ENCODE results near the gene LAMC1. TPM values are rescaled to one million over a fixed set of nuclear protein-coding genes. Genes with fewer than 3 reads are reported as not detected.

Gene LAMC1
- total and polyA plus RNA-seq, 10 of the 15 experiments (the other 5 are each of a cell fraction or from before 2014, with no cell fraction given): 4.6 to 51.4 (median 25.6) TPM

DNA sequence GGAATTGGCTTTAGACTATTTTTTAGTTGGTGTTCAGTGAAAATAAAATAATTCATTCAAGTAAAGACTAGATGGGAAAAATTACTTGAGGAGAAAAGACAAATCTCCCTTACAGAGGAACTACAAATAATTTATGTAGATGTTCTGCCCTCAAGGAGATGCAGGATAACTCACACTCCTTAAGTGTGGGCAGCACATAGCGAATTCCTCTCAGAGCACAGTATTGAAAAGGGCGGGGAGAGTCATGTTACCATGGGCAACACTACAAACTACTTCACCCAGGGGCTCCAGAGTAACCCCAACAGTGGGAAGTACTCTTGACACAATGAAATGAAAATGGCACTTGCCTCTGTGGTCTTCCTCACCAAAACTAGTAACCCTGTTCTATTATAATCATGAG lies 142.2 kb downstream of the LAMC1 start:
- no peaks in the 10 kb centered on the region for H3K4me1 ChIP-seq (ENCODE audit: control insufficient read depth, insufficient read depth, low read length)
- CTCF ChIA-PET: no interaction called here
- H3K27ac ChIP-seq (ENCODE audit: control insufficient read depth, insufficient read depth): no peak overlapping the region
- no peak overlapping the region for H2AFZ ChIP-seq (ENCODE audit: control insufficient read depth, low read depth, low read length)
- H3K27me3 ChIP-seq (replicated peaks in 1 of 2; ENCODE audit: control insufficient read depth in 2 of 2, insufficient read depth in 2 of 2, low read length in 1 of 2): no peaks in the 10 kb centered on the region
- no TSS peak for BruUV-seq (replicated peaks)
- POLR2A ChIA-PET: no interaction called here
- no peaks in the 10 kb centered on the region for H3K79me2 ChIP-seq (ENCODE audit: control insufficient read depth, insufficient read depth, low read length)
- no peaks in the 10 kb centered on the region for H3K9me3 ChIP-seq (replicated peaks; ENCODE audit: control insufficient read depth, insufficient read depth, low read length)
- no peak for DNase-seq (ENCODE audit: low read depth, low spot score)
- no peaks in the 10 kb centered on the region for H3K36me3 ChIP-seq (ENCODE audit: control insufficient read depth in 2 of 2, insufficient read depth in 2 of 2, low read length in 1 of 2)
- no peak overlapping the region for H3K4me2 ChIP-seq (ENCODE audit: control insufficient read depth, insufficient read depth)
- intact Hi-C loops (cut with micrococcal nuclease; ENCODE audit: unreplicated experiment): no loop called here
- no peak overlapping the region for H3K9ac ChIP-seq (ENCODE audit: control insufficient read depth, insufficient read depth, low read length)
- WGBS (ENCODE audit: insufficient coverage, insufficient replicate concordance, low lambda C conversion rate, missing lambda C conversion rate): 82% methylated on average over 2 of the region's 2 CpGs
- ATAC-seq: no peak
- RAD21 ChIA-PET (ENCODE audit: unreplicated experiment): no interaction called here
- H4K20me1 ChIP-seq (ENCODE audit: control insufficient read depth, insufficient read depth): no peaks in the 10 kb centered on the region
- TF ChIP-seq SPI1 (IDR thresholded peaks at IDR 0.05; ENCODE audit: borderline replicate concordance, insufficient read depth, low read depth, low read length): no peak
- TF ChIP-seq, protein P1, sequence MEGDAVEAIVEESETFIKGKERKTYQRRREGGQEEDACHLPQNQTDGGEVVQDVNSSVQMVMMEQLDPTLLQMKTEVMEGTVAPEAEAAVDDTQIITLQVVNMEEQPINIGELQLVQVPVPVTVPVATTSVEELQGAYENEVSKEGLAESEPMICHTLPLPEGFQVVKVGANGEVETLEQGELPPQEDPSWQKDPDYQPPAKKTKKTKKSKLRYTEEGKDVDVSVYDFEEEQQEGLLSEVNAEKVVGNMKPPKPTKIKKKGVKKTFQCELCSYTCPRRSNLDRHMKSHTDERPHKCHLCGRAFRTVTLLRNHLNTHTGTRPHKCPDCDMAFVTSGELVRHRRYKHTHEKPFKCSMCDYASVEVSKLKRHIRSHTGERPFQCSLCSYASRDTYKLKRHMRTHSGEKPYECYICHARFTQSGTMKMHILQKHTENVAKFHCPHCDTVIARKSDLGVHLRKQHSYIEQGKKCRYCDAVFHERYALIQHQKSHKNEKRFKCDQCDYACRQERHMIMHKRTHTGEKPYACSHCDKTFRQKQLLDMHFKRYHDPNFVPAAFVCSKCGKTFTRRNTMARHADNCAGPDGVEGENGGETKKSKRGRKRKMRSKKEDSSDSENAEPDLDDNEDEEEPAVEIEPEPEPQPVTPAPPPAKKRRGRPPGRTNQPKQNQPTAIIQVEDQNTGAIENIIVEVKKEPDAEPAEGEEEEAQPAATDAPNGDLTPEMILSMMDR (IDR thresholded peaks at IDR 0.05 in 2 of 3, conservative IDR thresholded peaks at IDR 0.05 in 1 of 3; ENCODE audit: control insufficient read depth in 2 of 3, extremely low read depth in 1 of 3, insufficient read depth in 1 of 3, low read depth in 3 of 3, low read length in 3 of 3): no peak
- no peak for TF ChIP-seq WRNIP1 (IDR thresholded peaks at IDR 0.05; ENCODE audit: borderline replicate concordance, low read depth, low read length)
- TF ChIP-seq EZH2 (IDR thresholded peaks at IDR 0.05; ENCODE audit: borderline replicate concordance, control insufficient read depth, low read depth, low read length): no peak
- TF ChIP-seq MYB (IDR thresholded peaks at IDR 0.05; ENCODE audit: borderline replicate concordance, low read depth, low read length): no peak
- TF ChIP-seq, protein P2, sequence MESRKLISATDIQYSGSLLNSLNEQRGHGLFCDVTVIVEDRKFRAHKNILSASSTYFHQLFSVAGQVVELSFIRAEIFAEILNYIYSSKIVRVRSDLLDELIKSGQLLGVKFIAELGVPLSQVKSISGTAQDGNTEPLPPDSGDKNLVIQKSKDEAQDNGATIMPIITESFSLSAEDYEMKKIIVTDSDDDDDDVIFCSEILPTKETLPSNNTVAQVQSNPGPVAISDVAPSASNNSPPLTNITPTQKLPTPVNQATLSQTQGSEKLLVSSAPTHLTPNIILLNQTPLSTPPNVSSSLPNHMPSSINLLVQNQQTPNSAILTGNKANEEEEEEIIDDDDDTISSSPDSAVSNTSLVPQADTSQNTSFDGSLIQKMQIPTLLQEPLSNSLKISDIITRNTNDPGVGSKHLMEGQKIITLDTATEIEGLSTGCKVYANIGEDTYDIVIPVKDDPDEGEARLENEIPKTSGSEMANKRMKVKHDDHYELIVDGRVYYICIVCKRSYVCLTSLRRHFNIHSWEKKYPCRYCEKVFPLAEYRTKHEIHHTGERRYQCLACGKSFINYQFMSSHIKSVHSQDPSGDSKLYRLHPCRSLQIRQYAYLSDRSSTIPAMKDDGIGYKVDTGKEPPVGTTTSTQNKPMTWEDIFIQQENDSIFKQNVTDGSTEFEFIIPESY (IDR thresholded peaks at IDR 0.05): no peak
- TF ChIP-seq ZBED1 (IDR thresholded peaks at IDR 0.05; ENCODE audit: borderline replicate concordance): no peak
- no peak for TF ChIP-seq SMAD5 (IDR thresholded peaks at IDR 0.05; ENCODE audit: low read depth)
- no peak for TF ChIP-seq POLR2AphosphoS5 (IDR thresholded peaks at IDR 0.05; ENCODE audit: low read length)
- TF ChIP-seq, protein P3, sequence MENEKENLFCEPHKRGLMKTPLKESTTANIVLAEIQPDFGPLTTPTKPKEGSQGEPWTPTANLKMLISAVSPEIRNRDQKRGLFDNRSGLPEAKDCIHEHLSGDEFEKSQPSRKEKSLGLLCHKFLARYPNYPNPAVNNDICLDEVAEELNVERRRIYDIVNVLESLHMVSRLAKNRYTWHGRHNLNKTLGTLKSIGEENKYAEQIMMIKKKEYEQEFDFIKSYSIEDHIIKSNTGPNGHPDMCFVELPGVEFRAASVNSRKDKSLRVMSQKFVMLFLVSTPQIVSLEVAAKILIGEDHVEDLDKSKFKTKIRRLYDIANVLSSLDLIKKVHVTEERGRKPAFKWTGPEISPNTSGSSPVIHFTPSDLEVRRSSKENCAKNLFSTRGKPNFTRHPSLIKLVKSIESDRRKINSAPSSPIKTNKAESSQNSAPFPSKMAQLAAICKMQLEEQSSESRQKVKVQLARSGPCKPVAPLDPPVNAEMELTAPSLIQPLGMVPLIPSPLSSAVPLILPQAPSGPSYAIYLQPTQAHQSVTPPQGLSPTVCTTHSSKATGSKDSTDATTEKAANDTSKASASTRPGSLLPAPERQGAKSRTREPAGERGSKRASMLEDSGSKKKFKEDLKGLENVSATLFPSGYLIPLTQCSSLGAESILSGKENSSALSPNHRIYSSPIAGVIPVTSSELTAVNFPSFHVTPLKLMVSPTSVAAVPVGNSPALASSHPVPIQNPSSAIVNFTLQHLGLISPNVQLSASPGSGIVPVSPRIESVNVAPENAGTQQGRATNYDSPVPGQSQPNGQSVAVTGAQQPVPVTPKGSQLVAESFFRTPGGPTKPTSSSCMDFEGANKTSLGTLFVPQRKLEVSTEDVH (IDR thresholded peaks at IDR 0.05; ENCODE audit: low read depth, partially characterized antibody): no peak
- TF ChIP-seq, protein P4, sequence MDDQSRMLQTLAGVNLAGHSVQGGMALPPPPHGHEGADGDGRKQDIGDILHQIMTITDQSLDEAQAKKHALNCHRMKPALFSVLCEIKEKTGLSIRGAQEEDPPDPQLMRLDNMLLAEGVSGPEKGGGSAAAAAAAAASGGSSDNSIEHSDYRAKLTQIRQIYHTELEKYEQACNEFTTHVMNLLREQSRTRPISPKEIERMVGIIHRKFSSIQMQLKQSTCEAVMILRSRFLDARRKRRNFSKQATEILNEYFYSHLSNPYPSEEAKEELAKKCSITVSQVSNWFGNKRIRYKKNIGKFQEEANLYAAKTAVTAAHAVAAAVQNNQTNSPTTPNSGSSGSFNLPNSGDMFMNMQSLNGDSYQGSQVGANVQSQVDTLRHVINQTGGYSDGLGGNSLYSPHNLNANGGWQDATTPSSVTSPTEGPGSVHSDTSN (IDR thresholded peaks at IDR 0.05; ENCODE audit: insufficient replicate concordance, low read depth, low read length): no peak
- TF ChIP-seq, protein P5, sequence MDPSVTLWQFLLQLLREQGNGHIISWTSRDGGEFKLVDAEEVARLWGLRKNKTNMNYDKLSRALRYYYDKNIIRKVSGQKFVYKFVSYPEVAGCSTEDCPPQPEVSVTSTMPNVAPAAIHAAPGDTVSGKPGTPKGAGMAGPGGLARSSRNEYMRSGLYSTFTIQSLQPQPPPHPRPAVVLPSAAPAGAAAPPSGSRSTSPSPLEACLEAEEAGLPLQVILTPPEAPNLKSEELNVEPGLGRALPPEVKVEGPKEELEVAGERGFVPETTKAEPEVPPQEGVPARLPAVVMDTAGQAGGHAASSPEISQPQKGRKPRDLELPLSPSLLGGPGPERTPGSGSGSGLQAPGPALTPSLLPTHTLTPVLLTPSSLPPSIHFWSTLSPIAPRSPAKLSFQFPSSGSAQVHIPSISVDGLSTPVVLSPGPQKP (IDR thresholded peaks at IDR 0.05; ENCODE audit: low read depth, low read length): no peak
- no peak for TF ChIP-seq TCF12 (IDR thresholded peaks at IDR 0.05; ENCODE audit: low read depth, low read length)
- in situ Hi-C loops (cut with MboI): no loop called here
- SMC1A ChIA-PET (ENCODE audit: uncharacterized antibody, unreplicated experiment): no interaction called here
- no peak for FAIRE-seq
- no peak overlapping the region for H3K4me3 ChIP-seq
